H9 (cell line): ENCODE data around the gene HSFX4. TPM values are rescaled to one million over a fixed set of nuclear protein-coding genes. Genes with fewer than 3 reads are reported as not detected.

ENCODE experiments used
- DNase-seq: peaks from one replicate; pipeline ENCODE4 v3.0.0-alpha.2; 2017
- H2AFZ ChIP-seq: one replicate; pipeline ENCODE4 v1.6.1; 2013; ENCODE audit warnings: mild to moderate bottlenecking, low read length, control low read depth, moderate library complexity
- H2AK5ac ChIP-seq: 2 replicates; pipeline ENCODE4 v1.6.1; 2013; ENCODE audit warnings: low read length, control low read depth, mixed read lengths; ENCODE audit not compliant: insufficient read length
- H2BK120ac ChIP-seq: one replicate; pipeline ENCODE4 v1.6.1; 2013; ENCODE audit warnings: low read depth, mild to moderate bottlenecking, low read length, control low read depth, inconsistent platforms; ENCODE audit not compliant: poor library complexity, severe bottlenecking
- H2BK12ac ChIP-seq: 2 replicates; pipeline ENCODE4 v1.6.1; 2013; ENCODE audit warnings: low read length, control low read depth, mixed read lengths, low read depth; ENCODE audit not compliant: insufficient read length
- H2BK15ac ChIP-seq: 2 replicates; pipeline ENCODE4 v1.6.1; 2013; ENCODE audit warnings: low read depth, low read length, control low read depth
- H2BK20ac ChIP-seq: one replicate; pipeline ENCODE4 v1.6.1; 2013; ENCODE audit warnings: low read depth, mild to moderate bottlenecking, low read length, control low read depth, inconsistent platforms; ENCODE audit not compliant: poor library complexity, severe bottlenecking
- H2BK5ac ChIP-seq: 2 replicates; pipeline ENCODE4 v1.6.1; 2013; ENCODE audit warnings: low read length, control low read depth, mixed read lengths; ENCODE audit not compliant: insufficient read length
- H3K14ac ChIP-seq: 2 replicates; pipeline ENCODE4 v1.6.1; 2013; ENCODE audit warnings: low read length, control low read depth; ENCODE audit not compliant: insufficient read depth
- H3K18ac ChIP-seq: 2 replicates; pipeline ENCODE4 v1.6.1; 2013; ENCODE audit warnings: low read depth, mild to moderate bottlenecking, mixed read lengths, low read length, control low read depth; ENCODE audit not compliant: insufficient read length
- H3K23ac ChIP-seq: 2 replicates; pipeline ENCODE4 v1.6.1; 2013; ENCODE audit warnings: low read length, control low read depth, mixed read lengths, low read depth; ENCODE audit not compliant: insufficient read length
- H3K23me2 ChIP-seq: 2 replicates; pipeline ENCODE4 v1.6.1; 2013; ENCODE audit warnings: low read depth, mild to moderate bottlenecking, mixed read lengths, low read length, control low read depth; ENCODE audit not compliant: insufficient read length, poor library complexity, severe bottlenecking
- H3K27ac ChIP-seq: 2 replicates; pipeline ENCODE4 v1.5.1; 2013; ENCODE audit warnings: low read length, control low read depth, mixed read lengths, low read depth; ENCODE audit not compliant: insufficient read length
- H3K27me3 ChIP-seq: 2 replicates; pipeline ENCODE4 v1.6.1; 2013; ENCODE audit warnings: low read length, control low read depth, inconsistent platforms; ENCODE audit not compliant: insufficient read depth
- H3K4ac ChIP-seq: 2 replicates; pipeline ENCODE4 v1.6.1; 2013; ENCODE audit warnings: low read depth, mild to moderate bottlenecking, control low read depth, inconsistent platforms, low read length, moderate library complexity
- H3K4me1 ChIP-seq: 2 replicates; pipeline ENCODE4 v1.6.1; 2013; ENCODE audit warnings: low read length, control low read depth, inconsistent platforms; ENCODE audit not compliant: insufficient read depth
- H3K4me2 ChIP-seq: 2 replicates; pipeline ENCODE4 v1.6.1; 2013; ENCODE audit warnings: low read length, control low read depth, mixed read lengths; ENCODE audit not compliant: insufficient read length, insufficient read depth
- H3K56ac ChIP-seq: 2 replicates; pipeline ENCODE4 v1.6.1; 2013; ENCODE audit warnings: low read depth, mild to moderate bottlenecking, mixed read lengths, low read length, control low read depth; ENCODE audit not compliant: insufficient read length
- H3K79me1 ChIP-seq: 2 replicates; pipeline ENCODE4 v1.6.1; 2013; ENCODE audit warnings: low read depth, mild to moderate bottlenecking, moderate library complexity, low read length, control low read depth, inconsistent platforms; ENCODE audit not compliant: insufficient read depth, poor library complexity, severe bottlenecking
- H3K79me2 ChIP-seq: 2 replicates; pipeline ENCODE4 v1.6.1; 2013; ENCODE audit warnings: low read length, control low read depth, inconsistent platforms; ENCODE audit not compliant: insufficient read depth
- H3K9ac ChIP-seq: 2 replicates; pipeline ENCODE4 v1.6.1; 2013; ENCODE audit warnings: low read length, control low read depth, mixed read lengths; ENCODE audit not compliant: insufficient read length; ENCODE audit errors: extremely low read depth
- H3K9me3 ChIP-seq: one replicate; pipeline ENCODE4 v1.6.1; 2013; ENCODE audit warnings: low read depth, low read length, inconsistent platforms; ENCODE audit not compliant: control insufficient read depth
- H3T11ph ChIP-seq: one replicate; pipeline ENCODE4 v1.6.1; 2013; ENCODE audit warnings: mild to moderate bottlenecking, low read length, control low read depth, inconsistent platforms
- H4K20me1 ChIP-seq: one replicate; pipeline ENCODE4 v1.6.1; 2013; ENCODE audit not compliant: control insufficient read depth, insufficient read length, insufficient read depth
- H4K5ac ChIP-seq: 2 replicates; pipeline ENCODE4 v1.6.1; 2013; ENCODE audit warnings: low read depth, mild to moderate bottlenecking, mixed read lengths, low read length, control low read depth; ENCODE audit not compliant: insufficient read length
- H4K8ac ChIP-seq: replicated peaks from 2 replicates; pipeline ENCODE4 v1.6.1; 2013; ENCODE audit warnings: low read length, control low read depth, mixed read lengths, low read depth; ENCODE audit not compliant: insufficient read length
- H4K91ac ChIP-seq: 2 replicates; pipeline ENCODE4 v1.6.1; 2013; ENCODE audit warnings: low read depth, mild to moderate bottlenecking, moderate library complexity, mixed read lengths, low read length, control low read depth; ENCODE audit not compliant: insufficient read length
- H3K27ac Mint-ChIP-seq, 3 experiments: 2 replicates in 2 of 3; 3 replicates in 1 of 3; pipeline ENCODE4 v1.8.0; 2020 to 2021; ENCODE audit warnings: mixed read lengths in 3 of 3, mild to moderate bottlenecking in 1 of 3, moderate library complexity in 1 of 3
- H3K27me3 Mint-ChIP-seq: 2 replicates; pipeline ENCODE4 v1.8.0; 2021; ENCODE audit warnings: low read depth, mild to moderate bottlenecking, moderate library complexity, mixed read lengths
- H3K36me3 Mint-ChIP-seq, 3 experiments: 2 replicates in 2 of 3; 3 replicates in 1 of 3; pipeline ENCODE4 v1.8.0; 2020 to 2021; ENCODE audit warnings: low read depth in 3 of 3, mixed read lengths in 3 of 3; ENCODE audit not compliant: insufficient read depth in 1 of 3
- H3K4me1 Mint-ChIP-seq, 2 experiments: 2 replicates each; pipeline ENCODE4 v1.8.0; 2020; ENCODE audit warnings: mixed read lengths in 2 of 2
- H3K4me3 Mint-ChIP-seq, 2 experiments: 2 replicates in 1 of 2; 3 replicates in 1 of 2; pipeline ENCODE4 v1.8.0; 2020 to 2021; ENCODE audit warnings: mild to moderate bottlenecking in 2 of 2, mixed read lengths in 2 of 2, moderate library complexity in 1 of 2
- H3K9me3 Mint-ChIP-seq, 2 experiments: 2 replicates in 1 of 2; 3 replicates in 1 of 2; pipeline ENCODE4 v1.8.0; 2020; ENCODE audit warnings: mild to moderate bottlenecking in 2 of 2, mixed read lengths in 2 of 2, moderate library complexity in 1 of 2
- WGBS: extraction: QIAGEN DNeasy Blood & Tissue Kit; methylation state at CpG from one replicate; pipeline ENCODE4 v1.1.7; 2013; ENCODE audit warnings: missing lambda C conversion rate, low lambda C conversion rate, mixed read lengths; ENCODE audit not compliant: insufficient read length; ENCODE audit errors: extremely low coverage; 5-methylcytosine and 5-hydroxymethylcytosine counted together
- total RNA-seq: library from RNA; stranded (reverse); gene quantifications from 2 replicates; pipeline ENCODE4 v1.2.1, GENCODE V29; 2021
- TF ChIP-seq, protein P1 (sequence below): fragments of 200-600 bp; sonication (generic); conservative IDR thresholded peaks from 3 replicates; pipeline ENCODE4 v1.8.0; 2021; ENCODE audit warnings: antibody characterized with exemption, mild to moderate bottlenecking

The HSFX4 gene
- total RNA-seq, 1 experiment from 2014 or later = not detected

DNA sequence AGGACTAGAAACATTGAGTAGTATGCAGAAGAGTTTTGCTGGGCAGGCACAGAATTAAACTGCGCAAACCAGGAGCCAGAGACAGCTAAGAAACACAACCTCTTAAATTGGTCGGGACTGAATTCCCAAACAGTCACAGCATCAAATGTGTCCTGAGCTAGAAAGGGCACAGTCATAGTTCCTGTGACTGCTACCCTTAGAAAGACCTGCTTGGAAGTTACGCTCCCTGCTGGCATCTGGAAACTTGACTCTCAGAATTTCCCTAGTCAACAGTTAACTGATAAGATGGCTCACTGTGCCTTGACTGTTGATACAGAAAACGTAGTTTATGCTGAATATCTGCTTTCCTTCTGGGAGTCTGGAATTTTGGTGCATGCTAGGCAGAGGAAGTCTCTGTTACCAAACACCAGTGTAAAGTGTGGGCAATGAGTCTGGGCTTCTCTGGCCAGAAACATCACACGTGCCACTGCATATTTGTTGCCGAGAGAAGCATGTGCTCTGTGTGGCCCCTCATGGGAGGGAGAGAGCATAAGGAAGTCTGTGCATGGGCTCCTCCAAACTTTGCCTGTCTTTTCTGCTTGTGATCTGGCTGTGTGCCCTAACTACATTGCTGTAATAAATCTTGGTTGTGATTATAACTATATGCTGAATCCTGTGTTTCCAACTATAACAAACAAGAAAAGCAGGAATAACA, 20.5 kb downstream of the HSFX4 start:
- peaks cover 18 to 58% (median 49%) of the 10 kb centered on the region in 3 experiments for H3K36me3 Mint-ChIP-seq
- Histone ChIP-seq H3K79me2 (no peaks in the 10 kb centered on the region), H3K79me1 (no peaks in the 10 kb centered on the region), H2BK5ac (no peak overlapping the region), H3K23ac (no peak overlapping the region), H3T11ph (no peak overlapping the region), H3K18ac (no peak overlapping the region), H3K14ac (no peak overlapping the region), H4K20me1 (no peaks in the 10 kb centered on the region), H2BK15ac (no peak overlapping the region), H4K5ac (no peak overlapping the region), H2AK5ac (no peak overlapping the region), H3K27me3 (no peaks in the 10 kb centered on the region), H2BK12ac (no peak overlapping the region), H4K91ac (no peak overlapping the region), H2AFZ (no peak overlapping the region), H2BK20ac (no peak overlapping the region), H3K4me2 (no peak overlapping the region), H3K9ac (no peak overlapping the region), H3K4ac (no peak overlapping the region), H3K23me2 (no peaks in the 10 kb centered on the region), H3K9me3 (peaks cover 25% of the 10 kb centered on the region), H4K8ac (no peak overlapping the region), H3K27ac (no peak overlapping the region), H3K4me1 (peaks cover 5% of the 10 kb centered on the region; the same call in 1 of the 2 replicates), H2BK120ac (no peak overlapping the region), H3K56ac (no peak overlapping the region)
- no peak for DNase-seq
- TF ChIP-seq, protein P1, sequence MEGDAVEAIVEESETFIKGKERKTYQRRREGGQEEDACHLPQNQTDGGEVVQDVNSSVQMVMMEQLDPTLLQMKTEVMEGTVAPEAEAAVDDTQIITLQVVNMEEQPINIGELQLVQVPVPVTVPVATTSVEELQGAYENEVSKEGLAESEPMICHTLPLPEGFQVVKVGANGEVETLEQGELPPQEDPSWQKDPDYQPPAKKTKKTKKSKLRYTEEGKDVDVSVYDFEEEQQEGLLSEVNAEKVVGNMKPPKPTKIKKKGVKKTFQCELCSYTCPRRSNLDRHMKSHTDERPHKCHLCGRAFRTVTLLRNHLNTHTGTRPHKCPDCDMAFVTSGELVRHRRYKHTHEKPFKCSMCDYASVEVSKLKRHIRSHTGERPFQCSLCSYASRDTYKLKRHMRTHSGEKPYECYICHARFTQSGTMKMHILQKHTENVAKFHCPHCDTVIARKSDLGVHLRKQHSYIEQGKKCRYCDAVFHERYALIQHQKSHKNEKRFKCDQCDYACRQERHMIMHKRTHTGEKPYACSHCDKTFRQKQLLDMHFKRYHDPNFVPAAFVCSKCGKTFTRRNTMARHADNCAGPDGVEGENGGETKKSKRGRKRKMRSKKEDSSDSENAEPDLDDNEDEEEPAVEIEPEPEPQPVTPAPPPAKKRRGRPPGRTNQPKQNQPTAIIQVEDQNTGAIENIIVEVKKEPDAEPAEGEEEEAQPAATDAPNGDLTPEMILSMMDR = no peak
- H3K4me1 Mint-ChIP-seq = peaks cover 19 to 21% of the 10 kb centered on the region in 2 experiments
- WGBS = no CpG with 5 or more reads among the region's 6 CpGs
- H3K27ac Mint-ChIP-seq = no peak overlapping the region
- H3K4me3 Mint-ChIP-seq = no peak overlapping the region
- H3K27me3 Mint-ChIP-seq = no peaks in the 10 kb centered on the region; the same call in 1 of the 2 replicates
- H3K9me3 Mint-ChIP-seq = peaks cover 72 to 74% of the 10 kb centered on the region in 2 experiments
